ENCODE data around the gene ANKRD44. TPM values are rescaled to one million over a fixed set of nuclear protein-coding genes. Genes with fewer than 3 reads are reported as not detected.

Gene ANKRD44
- total and polyA plus RNA-seq, 2 of the 8 experiments (the other 6 are each of a cell fraction or from before 2014, with no cell fraction given), result 1.2 to 1.3 TPM

DNA sequence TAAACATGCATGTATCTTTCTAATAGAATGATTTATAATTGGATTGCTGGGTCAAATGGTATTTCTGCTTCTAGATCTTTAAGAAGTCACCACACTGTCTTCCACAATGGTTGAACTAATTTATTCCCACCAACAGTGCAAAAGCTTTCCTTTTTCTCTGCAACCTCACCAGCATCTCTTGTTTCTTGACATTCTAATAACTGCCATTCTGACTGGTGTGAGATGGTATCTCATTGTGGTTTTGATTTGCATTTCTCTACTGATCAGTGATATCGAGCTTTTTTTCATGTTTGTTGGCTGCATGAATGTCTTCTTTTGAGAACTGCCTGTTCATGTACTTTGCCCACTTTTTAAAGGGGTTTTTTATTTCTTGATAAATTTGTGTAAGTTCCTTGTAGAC lies 182.5 kb downstream of the ANKRD44 start:
- TF ChIP-seq CTBP2 (IDR thresholded peaks at IDR 0.05; ENCODE audit: borderline replicate concordance, insufficient read depth, insufficient read length, low read length), result no peak
- no peak for TF ChIP-seq JUN (IDR thresholded peaks at IDR 0.05; ENCODE audit: low read depth, low read length)
- no peak for TF ChIP-seq BRCA1 (IDR thresholded peaks at IDR 0.05; ENCODE audit: low read depth, low read length)
- no peak for TF ChIP-seq EGR1 (IDR thresholded peaks at IDR 0.05; ENCODE audit: borderline replicate concordance, low read depth, low read length)
- TF ChIP-seq CREB1 (IDR thresholded peaks at IDR 0.05), result no peak
- no peak for TF ChIP-seq POLR2AphosphoS5 (IDR thresholded peaks at IDR 0.05; ENCODE audit: low read depth, low read length)
- no peak for TF ChIP-seq HDAC2 (IDR thresholded peaks at IDR 0.05; ENCODE audit: borderline replicate concordance in 1 of 2, low read depth in 2 of 2, low read length in 2 of 2)
- no peak for TF ChIP-seq TAF1 (IDR thresholded peaks at IDR 0.05; ENCODE audit: low read depth, low read length)
- no peak for TF ChIP-seq CHD2 (IDR thresholded peaks at IDR 0.05; ENCODE audit: low read length)
- TF ChIP-seq PHF8 (conservative IDR thresholded peaks at IDR 0.05; ENCODE audit: low read depth, low read length), result no peak
- Histone ChIP-seq H2AFZ (ENCODE audit: low read length) (no peak overlapping the region), H3K9ac (replicated peaks in 1 of 4; ENCODE audit: extremely low read depth in 1 of 4, low read depth in 3 of 4, low read length in 3 of 4) (no peak overlapping the region), H3K4me3 (ENCODE audit: extremely low read depth in 1 of 4, insufficient read depth in 2 of 4, low read depth in 3 of 4, low read length in 4 of 4) (no peak overlapping the region), H3K4ac (replicated peaks; ENCODE audit: insufficient read length, low read depth, low read length) (no peak overlapping the region), H3K79me2 (ENCODE audit: control insufficient read depth in 1 of 2, insufficient read depth in 2 of 2, low read length in 2 of 2) (no peaks in the 10 kb centered on the region), H4K5ac (ENCODE audit: insufficient read length, low read depth, low read length) (no peak overlapping the region), H2BK12ac (ENCODE audit: low read depth, low read length) (no peak overlapping the region), H4K8ac (ENCODE audit: extremely low read depth, insufficient read depth, low read length) (no peak overlapping the region), H2BK120ac (replicated peaks; ENCODE audit: low read depth, low read length) (no peak overlapping the region), H3K56ac (replicated peaks; ENCODE audit: insufficient read length, low read depth, low read length) (no peak overlapping the region), H3K4me1 (replicated peaks in 1 of 4; ENCODE audit: control insufficient read depth in 3 of 4, insufficient read depth in 4 of 4, low read length in 3 of 4) (no peaks in the 10 kb centered on the region), H3K79me1 (ENCODE audit: low read depth, low read length) (no peaks in the 10 kb centered on the region; the same call in 1 of the 2 replicates), H2BK15ac (ENCODE audit: low read length) (no peak overlapping the region), H3K23me2 (ENCODE audit: low read depth, low read length) (no peaks in the 10 kb centered on the region), H2BK20ac (ENCODE audit: low read length) (no peak overlapping the region), H3K27me3 (replicated peaks in 1 of 4; ENCODE audit: control insufficient read depth in 3 of 4, extremely low read depth in 1 of 4, insufficient read depth in 3 of 4, low read length in 3 of 4) (no peaks in the 10 kb centered on the region), H3K36me3 (ENCODE audit: control insufficient read depth in 2 of 4, insufficient read depth in 4 of 4, low read length in 3 of 4) (no peaks in the 10 kb centered on the region), H4K91ac (replicated peaks; ENCODE audit: insufficient read length, low read length) (no peak overlapping the region), H3K18ac (ENCODE audit: extremely low read depth, low read length) (no peak overlapping the region), H3K4me2 (ENCODE audit: insufficient read depth in 1 of 2, low read depth in 2 of 2, low read length in 2 of 2) (no peak overlapping the region), H2AK5ac (ENCODE audit: low read depth, low read length) (no peak overlapping the region), H2BK5ac (ENCODE audit: low read depth, low read length) (no peak overlapping the region), H3K14ac (ENCODE audit: insufficient read length) (no peak overlapping the region), H3K9me3 (ENCODE audit: insufficient read depth in 2 of 2, low read depth in 1 of 2, low read length in 1 of 2) (no peaks in the 10 kb centered on the region), H3K23ac (ENCODE audit: insufficient read length) (no peak overlapping the region), H3K27ac (ENCODE audit: low read depth, low read length) (no peak overlapping the region), H4K20me1 (replicated peaks in 1 of 2; ENCODE audit: control insufficient read depth in 1 of 2, insufficient read depth in 2 of 2, low read length in 2 of 2) (no peaks in the 10 kb centered on the region)
- no peak for FAIRE-seq
- POLR2A ChIA-PET (ENCODE audit: partially characterized antibody), result no interaction called here
- WGBS, 2 experiments (ENCODE audit: extremely low coverage in 1 of 2, insufficient coverage in 1 of 2, insufficient read length in 1 of 2, insufficient replicate concordance in 2 of 2, low coverage in 1 of 2, low lambda C conversion rate in 2 of 2, missing lambda C conversion rate in 1 of 2), result 100% methylated on average over 1 of the region's 1 CpG; no CpG with 5 or more reads in 1 of the 2 experiments
- CTCF ChIA-PET (ENCODE audit: partially characterized antibody), result interaction anchor here (0.6 to 4.5 kb wide), 5 partner anchors 9 to 215 kb away, joined by 3 to 38 read pairs (median 5); no protein-coding TSS in a partner anchor
- no peak for DNase-seq (ENCODE audit: low read depth in 1 of 2, low spot score in 2 of 2)

All from H1 (cell line).